Sigmoid colon (tissue), 7 donors: ENCODE results near the gene ATXN8OS. TPM values are rescaled to one million over a fixed set of nuclear protein-coding genes. Genes with fewer than 3 reads are reported as not detected.

ENCODE experiments used
- DNase-seq: peaks from one replicate; pipeline ENCODE4 v3.0.0-alpha.2; 2019
- H3K27ac ChIP-seq, 4 donors: fragments of 200-600 bp; sonication (generic); one replicate each; pipeline ENCODE4 v1.5.1; 2016 to 2019; ENCODE audit warnings: mild to moderate bottlenecking in 1 of 4
- H3K27me3 ChIP-seq, 3 donors: fragments of 200-600 bp; sonication (generic); one replicate each; pipeline ENCODE4 v1.5.1; 2019; ENCODE audit warnings: mild to moderate bottlenecking in 1 of 3
- H3K36me3 ChIP-seq, 4 donors: fragments of 200-600 bp; sonication (generic); one replicate each; pipeline ENCODE4 v1.5.1; 2016 to 2019
- H3K4me1 ChIP-seq, 4 donors: fragments of 200-600 bp; sonication (generic); one replicate each; pipeline ENCODE4 v1.5.1; 2017 to 2019
- H3K4me3 ChIP-seq, 4 donors: fragments of 200-600 bp; sonication (generic); one replicate each; pipeline ENCODE4 v1.5.1; 2017 to 2019; ENCODE audit warnings: mild to moderate bottlenecking in 2 of 4, moderate library complexity in 1 of 4
- H3K9me3 ChIP-seq, 4 donors: fragments of 200-600 bp in 3 of 4; sonication (generic) in 3 of 4; one replicate each; pipeline versions ENCODE4 v1.5.1 to v1.6.1; 2013 to 2019
- EP300 ChIP-seq, 4 donors: sonication (generic); formaldehyde crosslinking; IDR thresholded peaks; one replicate each; pipeline ENCODE4 v1.6.1; 2017; ENCODE audit warnings: antibody characterized with exemption in 4 of 4
- POLR2A ChIP-seq, 2 donors: fragments of 450-650 bp; IDR thresholded peaks; one replicate each; pipeline ENCODE4 v1.6.1; 2016; ENCODE audit warnings: antibody characterized with exemption in 2 of 2, mild to moderate bottlenecking in 2 of 2, moderate library complexity in 2 of 2
- POLR2AphosphoS5 ChIP-seq, 4 donors: sonication (generic); formaldehyde crosslinking; IDR thresholded peaks; one replicate each; pipeline ENCODE4 v1.6.1; 2017; ENCODE audit warnings: antibody characterized with exemption in 4 of 4
- WGBS, 2 donors: extraction: QIAGEN DNeasy Blood & Tissue Kit; methylation state at CpG; one replicate each; pipeline ENCODE4 v1.1.7; 2013; 5-methylcytosine and 5-hydroxymethylcytosine counted together
- intact Hi-C: fragments of 100-400 bp; cut with DNase I; formaldehyde crosslinking; loops from one replicate; pipeline ENCODE4 v1.15.1; 2023
- polyA plus RNA-seq, 3 donors: library from polyadenylated mRNA; stranded (reverse); fragments of 200-250 nt; gene quantifications; one replicate each; pipeline ENCODE4 v1.2.3, GENCODE V29; 2013
- total RNA-seq, 4 donors: library from RNA; depleted of rRNA; stranded (reverse); fragments of >200 nt; gene quantifications; one replicate each; pipeline ENCODE4 v1.1.0, GENCODE V29; 2016
- TF ChIP-seq, protein P1 (sequence below), 4 experiments: fragments of 450-650 bp in 3 of 4; fragments of 200-600 bp in 1 of 4; IDR thresholded peaks; one replicate each; pipeline ENCODE4 v1.5.1; 2016 to 2019; ENCODE audit warnings: antibody characterized with exemption in 4 of 4, mild to moderate bottlenecking in 3 of 4, moderate library complexity in 2 of 4
- donor health status: healthy with polysubstance abuse.
- donor health status: Bipolar disorder and iron deficiency.
- donor health status: healthy.

ATXN8OS gene
- total RNA-seq: not detected
- not detected for polyA plus RNA-seq

DNA sequence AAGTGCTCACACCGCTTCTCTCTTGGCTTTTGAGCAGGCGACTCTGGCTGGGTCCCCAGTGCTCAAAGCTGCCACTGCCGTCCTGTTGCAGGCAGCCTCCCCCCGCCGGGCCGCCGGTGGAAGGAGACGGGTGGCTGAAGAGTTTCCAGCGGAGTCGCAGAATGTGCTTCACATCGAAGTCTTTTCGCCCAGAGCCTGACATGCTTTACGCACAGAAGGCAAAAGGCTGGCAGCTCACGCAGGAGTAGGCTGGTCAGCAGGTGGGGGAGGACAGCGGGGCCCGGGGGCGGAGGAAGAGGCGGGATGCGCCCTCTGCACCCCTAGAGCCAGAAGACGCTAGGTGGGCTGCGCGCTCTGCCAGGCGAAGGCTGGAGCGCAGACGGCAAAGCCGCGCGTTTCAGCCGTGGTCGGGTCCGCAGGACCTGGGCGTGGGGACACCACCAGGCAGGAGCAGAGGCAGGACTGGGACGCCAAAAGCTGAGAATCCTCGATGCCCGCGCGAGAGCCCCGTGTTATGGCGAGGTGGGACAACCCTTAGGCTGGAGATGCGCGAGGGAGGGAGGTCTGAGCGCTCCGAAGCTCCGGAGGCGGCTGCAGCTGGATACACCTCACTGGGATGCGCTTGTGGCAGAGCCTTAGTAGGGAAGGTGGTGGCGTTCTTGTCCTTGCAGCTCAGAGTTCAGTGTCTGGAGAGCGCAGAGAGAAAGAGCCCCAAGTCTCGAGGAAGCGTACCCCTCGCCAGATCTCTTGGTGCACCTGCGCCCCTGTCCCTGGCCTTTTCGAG, at the start of gene ATXN8OS:
Gene ATXN8OS (plus strand): TSS at position 329 of the 784 bp plus-strand sequence.
- H3K4me1 ChIP-seq: no peaks in the 10 kb centered on the region
- no peak within 1 kb of the TSS for H3K27ac ChIP-seq
- intact Hi-C loops: no loop called here
- H3K36me3 ChIP-seq: no peaks in the 10 kb centered on the region
- no peaks in the 10 kb centered on the region for H3K9me3 ChIP-seq
- peaks cover 0 to 14% (median 12%) of the 10 kb centered on the region in 3 donors for H3K27me3 ChIP-seq
- H3K4me3 ChIP-seq: no peak within 1 kb of the TSS
- 7 to 20% methylated on average over 53 of the region's 53 CpGs for WGBS, 2 donors
- no peak for DNase-seq
- TF ChIP-seq EP300 (IDR thresholded peaks at IDR 0.05) (no peak), POLR2A (IDR thresholded peaks at IDR 0.05) (no peak), POLR2AphosphoS5 (IDR thresholded peaks at IDR 0.05) (no peak)
- TF ChIP-seq, protein P1, sequence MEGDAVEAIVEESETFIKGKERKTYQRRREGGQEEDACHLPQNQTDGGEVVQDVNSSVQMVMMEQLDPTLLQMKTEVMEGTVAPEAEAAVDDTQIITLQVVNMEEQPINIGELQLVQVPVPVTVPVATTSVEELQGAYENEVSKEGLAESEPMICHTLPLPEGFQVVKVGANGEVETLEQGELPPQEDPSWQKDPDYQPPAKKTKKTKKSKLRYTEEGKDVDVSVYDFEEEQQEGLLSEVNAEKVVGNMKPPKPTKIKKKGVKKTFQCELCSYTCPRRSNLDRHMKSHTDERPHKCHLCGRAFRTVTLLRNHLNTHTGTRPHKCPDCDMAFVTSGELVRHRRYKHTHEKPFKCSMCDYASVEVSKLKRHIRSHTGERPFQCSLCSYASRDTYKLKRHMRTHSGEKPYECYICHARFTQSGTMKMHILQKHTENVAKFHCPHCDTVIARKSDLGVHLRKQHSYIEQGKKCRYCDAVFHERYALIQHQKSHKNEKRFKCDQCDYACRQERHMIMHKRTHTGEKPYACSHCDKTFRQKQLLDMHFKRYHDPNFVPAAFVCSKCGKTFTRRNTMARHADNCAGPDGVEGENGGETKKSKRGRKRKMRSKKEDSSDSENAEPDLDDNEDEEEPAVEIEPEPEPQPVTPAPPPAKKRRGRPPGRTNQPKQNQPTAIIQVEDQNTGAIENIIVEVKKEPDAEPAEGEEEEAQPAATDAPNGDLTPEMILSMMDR (IDR thresholded peaks at IDR 0.05): no peak

DNA sequence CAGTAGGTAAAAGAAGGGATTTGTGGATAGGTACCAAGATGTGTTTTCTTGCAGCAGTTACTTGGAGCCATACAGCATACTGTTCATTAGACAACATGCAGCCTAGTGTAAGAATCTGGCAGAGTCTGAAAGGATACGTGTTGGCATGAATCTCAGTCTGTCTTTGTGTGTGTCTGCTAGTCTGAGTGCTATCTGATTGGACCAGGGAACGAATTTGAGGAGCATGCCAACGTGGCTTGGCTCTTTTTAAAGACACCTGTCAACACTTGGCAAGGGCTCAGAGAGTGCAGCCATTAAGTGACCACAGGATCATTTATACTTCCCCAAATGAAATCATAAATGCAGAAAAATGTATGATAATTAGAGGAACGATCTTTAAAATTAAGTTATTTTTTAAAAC, 27.6 kb upstream of the ATXN8OS start:
- H3K9me3 ChIP-seq: no peaks in the 10 kb centered on the region
- no peak overlapping the region for H3K4me3 ChIP-seq
- H3K4me1 ChIP-seq: no peaks in the 10 kb centered on the region
- H3K27ac ChIP-seq: no peak overlapping the region
- 28 to 37% methylated on average over 4 of the region's 4 CpGs for WGBS, 2 donors
- H3K27me3 ChIP-seq: no peaks in the 10 kb centered on the region
- DNase-seq: no peak
- intact Hi-C loops: no loop called here
- TF ChIP-seq POLR2AphosphoS5 (IDR thresholded peaks at IDR 0.05): no peak
- no peak for TF ChIP-seq EP300 (IDR thresholded peaks at IDR 0.05)
- TF ChIP-seq, protein P1 (IDR thresholded peaks at IDR 0.05): no peak
- TF ChIP-seq POLR2A (IDR thresholded peaks at IDR 0.05): no peak
- no peaks in the 10 kb centered on the region for H3K36me3 ChIP-seq

- intact Hi-C loops: no loop called here
- Histone ChIP-seq H3K27ac (no peak overlapping the region), H3K36me3 (no peaks in the 10 kb centered on the region), H3K4me1 (no peaks in the 10 kb centered on the region), H3K27me3 (no peaks in the 10 kb centered on the region), H3K4me3 (no peak overlapping the region), H3K9me3 (no peaks in the 10 kb centered on the region)
- no peak for DNase-seq
- TF ChIP-seq POLR2AphosphoS5 (IDR thresholded peaks at IDR 0.05) (no peak), POLR2A (IDR thresholded peaks at IDR 0.05) (no peak)
- 74 to 84% methylated on average over 4 of the region's 4 CpGs for WGBS, 2 donors
Measured at GRCh38 chr13:70087247-70087646, 20.4 kb upstream of the ATXN8OS start.

DNA sequence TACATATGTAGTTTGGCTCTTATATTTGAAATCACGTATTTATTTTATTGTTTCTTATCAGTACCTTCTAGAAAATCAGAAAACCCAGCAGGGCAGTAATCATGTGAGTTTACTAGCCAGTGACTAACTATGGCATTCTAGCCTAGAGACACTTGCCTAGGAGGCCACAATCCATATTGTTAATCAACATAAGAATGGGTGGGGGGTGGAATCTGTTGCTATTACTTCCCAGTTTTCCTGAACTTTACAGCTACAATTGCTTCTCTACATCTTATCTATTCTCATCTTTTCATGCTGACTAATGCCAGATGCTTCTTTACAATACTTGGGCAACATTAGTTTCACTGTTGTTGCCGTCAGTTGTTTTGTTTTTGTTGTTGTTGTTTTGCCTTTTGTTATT, 18.7 kb upstream of the ATXN8OS start:
- no peak overlapping the region for H3K27ac ChIP-seq
- H3K27me3 ChIP-seq: no peaks in the 10 kb centered on the region
- WGBS, 2 donors: 48 to 83% methylated on average over 2 of the region's 2 CpGs
- intact Hi-C loops: no loop called here
- H3K4me1 ChIP-seq: no peaks in the 10 kb centered on the region
- TF ChIP-seq EP300 (IDR thresholded peaks at IDR 0.05) (no peak), POLR2A (IDR thresholded peaks at IDR 0.05) (no peak), POLR2AphosphoS5 (IDR thresholded peaks at IDR 0.05) (no peak)
- TF ChIP-seq, protein P1 (IDR thresholded peaks at IDR 0.05): no peak
- no peak overlapping the region for H3K4me3 ChIP-seq
- no peak for DNase-seq
- no peaks in the 10 kb centered on the region for H3K36me3 ChIP-seq
- no peaks in the 10 kb centered on the region for H3K9me3 ChIP-seq

DNA sequence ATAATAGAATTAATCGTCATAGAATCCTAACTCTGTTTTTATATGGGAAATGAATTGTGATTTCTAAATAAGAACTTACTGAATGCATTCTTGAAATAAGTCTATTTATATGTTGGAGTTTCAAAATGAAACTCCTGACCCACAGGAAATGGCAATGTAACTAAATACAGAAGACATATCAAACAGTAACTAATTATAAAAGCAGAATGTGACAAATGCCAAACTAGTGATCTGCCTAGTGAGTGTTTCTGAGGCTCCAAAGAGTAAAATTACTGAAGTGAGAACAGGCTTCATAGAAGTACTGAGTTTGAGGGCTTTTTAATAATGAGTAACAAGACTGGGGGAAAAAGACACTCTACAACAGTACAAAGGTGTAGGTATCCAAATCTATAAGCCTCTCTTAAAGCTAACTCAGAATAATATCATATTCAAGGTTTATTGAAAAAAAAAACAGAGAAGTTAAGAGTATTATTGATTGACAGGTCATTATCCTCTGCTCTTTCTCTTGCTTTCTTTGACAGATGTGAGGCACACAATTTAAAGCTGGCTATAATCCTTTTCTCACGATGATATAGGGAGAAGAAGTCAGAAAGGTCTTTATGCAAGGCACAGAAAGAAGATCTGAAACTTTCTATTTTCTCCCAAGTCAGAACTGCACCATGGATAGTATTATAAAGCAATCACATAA, 17.4 kb upstream of the ATXN8OS start:
- H3K27me3 ChIP-seq: no peaks in the 10 kb centered on the region
- no peaks in the 10 kb centered on the region for H3K4me1 ChIP-seq
- 82% methylated on average over 2 of the region's 2 CpGs for WGBS, 2 donors
- no peaks in the 10 kb centered on the region for H3K9me3 ChIP-seq
- DNase-seq: no peak
- H3K36me3 ChIP-seq: no peaks in the 10 kb centered on the region
- H3K4me3 ChIP-seq: no peak overlapping the region
- H3K27ac ChIP-seq: no peak overlapping the region
- TF ChIP-seq POLR2A (IDR thresholded peaks at IDR 0.05): no peak
- TF ChIP-seq POLR2AphosphoS5 (IDR thresholded peaks at IDR 0.05): no peak
- TF ChIP-seq EP300 (IDR thresholded peaks at IDR 0.05): no peak
- TF ChIP-seq, protein P1 (IDR thresholded peaks at IDR 0.05): no peak
- intact Hi-C loops: no loop called here
